Adrenal gland (tissue), 12 donors: Measurements from ENCODE around the gene LILRB2. TPM values are rescaled to one million over a fixed set of nuclear protein-coding genes. Genes with fewer than 3 reads are reported as not detected.

Source experiments
- DNase-seq, 7 donors: peaks; one replicate each; pipeline ENCODE4 v3.0.0-alpha.2; 2019 to 2020
- H3K27ac ChIP-seq, 5 donors: fragments of 200-600 bp; sonication (generic) in 4 of 5; 1 replicate in 3 of 5; 2 replicates in 2 of 5; pipeline versions ENCODE4 v1.5.1 to v1.8.0; 2016 to 2020; ENCODE audit warnings: mild to moderate bottlenecking in 1 of 5
- H3K27me3 ChIP-seq: fragments of 200-600 bp; 2 replicates; pipeline ENCODE4 v1.8.0; 2021
- H3K36me3 ChIP-seq, 2 donors: fragments of 200-600 bp; replicated peaks in 1 of 2; 1 replicate in 1 of 2; 2 replicates in 1 of 2; pipeline versions ENCODE4 v1.5.1 to v1.8.0; 2018 to 2022
- H3K4me1 ChIP-seq, 2 donors: fragments of 200-600 bp; replicated peaks in 1 of 2; 1 replicate in 1 of 2; 2 replicates in 1 of 2; pipeline versions ENCODE4 v1.5.1 to v1.8.0; 2018 to 2021
- H3K4me3 ChIP-seq, 4 donors: fragments of 200-600 bp; sonication (generic) in 3 of 4; one replicate each; pipeline ENCODE4 v1.5.1; 2016 to 2018
- H3K9me3 ChIP-seq, 3 donors: fragments of 200-600 bp; sonication (generic) in 1 of 3; replicated peaks in 1 of 3; 1 replicate in 2 of 3; 2 replicates in 1 of 3; pipeline versions ENCODE4 v1.5.1 to v1.8.0; 2016 to 2021
- POLR2A ChIP-seq, 2 donors: fragments of 450-650 bp; IDR thresholded peaks; one replicate each; pipeline ENCODE4 v1.6.1; 2017; ENCODE audit warnings: antibody characterized with exemption in 2 of 2, mild to moderate bottlenecking in 2 of 2, moderate library complexity in 1 of 2
- WGBS, 4 donors: extraction: QIAGEN DNeasy Blood & Tissue Kit in 2 of 4; methylation state at CpG; one replicate each; pipeline versions ENCODE4 v1.1.5 to v1.1.7; 2013 to 2017; 5-methylcytosine and 5-hydroxymethylcytosine counted together
- intact Hi-C, 2 donors: fragments of 100-400 bp; cut with DNase I; formaldehyde crosslinking; loops; one replicate each; pipeline versions ENCODE4 v1.14.1 to v1.15.0; 2022 to 2023
- polyA plus RNA-seq, 3 donors: library from polyadenylated mRNA; stranded (reverse); fragments of 200-250 nt in 2 of 3; fragments of 350-450 nt in 1 of 3; fragmentation: Illumina TruSeq in 1 of 3; extraction: RNeasy Lipid Tissue Mini Kit (QIAGEN cat#74804) in 1 of 3; gene quantifications; one replicate each; pipeline ENCODE4 v1.2.3, GENCODE V29; 2013 to 2014
- total RNA-seq, 9 donors: library from RNA; depleted of rRNA in 4 of 9; stranded (reverse); fragments of >200 nt in 4 of 9; fragments of 120-200 nt in 1 of 9; fragmentation: NEBNext Ultra II Directional in 1 of 9; extraction: Animal tissue kit (Norgen Biotek cat#: 25700) in 1 of 9; gene quantifications; one replicate each; pipeline versions ENCODE4 v1.1.0 to v1.2.4, GENCODE V29; 2013 to 2023
- TF ChIP-seq, protein P1 (sequence below), 6 experiments: fragments of 450-650 bp in 4 of 6; fragments of 200-600 bp in 2 of 6; sonication (generic) in 1 of 6; IDR thresholded peaks; 1 replicate in 5 of 6; 2 replicates in 1 of 6; pipeline versions ENCODE4 v1.5.1 to v1.8.0; 2016 to 2021; ENCODE audit warnings: antibody characterized with exemption in 6 of 6, mild to moderate bottlenecking in 2 of 6, moderate library complexity in 1 of 6
- donor health status: healthy with polysubstance abuse.
- donor health status: Bipolar disorder and iron deficiency.
- donor health status: DM: yes; HTN: yes; CAD: no.
- donor health status: DM: no; HTN: no; CAD: no.
- donor health status: DM: no; HTN: no; CAD: no.
- donor health status: DM: yes; HTN: yes; CAD: no.

LILRB2 gene
- total and polyA plus RNA-seq, 12 donors = 0.50 to 16.5 (median 8.2) TPM

DNA sequence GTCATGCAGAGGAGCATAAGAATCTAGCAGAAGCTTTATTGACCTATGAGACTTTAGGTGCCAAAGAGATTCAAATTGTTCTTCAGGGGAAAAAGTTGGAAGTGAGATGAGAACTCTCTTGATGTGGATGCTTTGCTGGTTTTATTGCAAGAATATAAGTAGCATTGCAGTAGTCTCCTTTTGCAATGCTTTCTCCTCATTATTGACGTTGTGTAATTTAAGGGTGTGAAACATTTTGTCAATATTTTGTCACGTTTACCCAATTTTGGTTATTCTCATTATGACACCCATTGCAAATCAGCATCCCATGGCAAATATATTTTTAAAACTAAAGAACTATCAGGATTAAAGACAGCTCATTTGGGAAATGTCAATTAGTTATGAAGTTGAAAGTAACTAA is 12.0 kb downstream of the LILRB2 start:
- no peaks in the 10 kb centered on the region for H3K27me3 ChIP-seq
- H3K9me3 ChIP-seq = no peaks in the 10 kb centered on the region
- intact Hi-C loops = no loop called here
- no peak for TF ChIP-seq POLR2A (IDR thresholded peaks at IDR 0.05)
- TF ChIP-seq, protein P1, sequence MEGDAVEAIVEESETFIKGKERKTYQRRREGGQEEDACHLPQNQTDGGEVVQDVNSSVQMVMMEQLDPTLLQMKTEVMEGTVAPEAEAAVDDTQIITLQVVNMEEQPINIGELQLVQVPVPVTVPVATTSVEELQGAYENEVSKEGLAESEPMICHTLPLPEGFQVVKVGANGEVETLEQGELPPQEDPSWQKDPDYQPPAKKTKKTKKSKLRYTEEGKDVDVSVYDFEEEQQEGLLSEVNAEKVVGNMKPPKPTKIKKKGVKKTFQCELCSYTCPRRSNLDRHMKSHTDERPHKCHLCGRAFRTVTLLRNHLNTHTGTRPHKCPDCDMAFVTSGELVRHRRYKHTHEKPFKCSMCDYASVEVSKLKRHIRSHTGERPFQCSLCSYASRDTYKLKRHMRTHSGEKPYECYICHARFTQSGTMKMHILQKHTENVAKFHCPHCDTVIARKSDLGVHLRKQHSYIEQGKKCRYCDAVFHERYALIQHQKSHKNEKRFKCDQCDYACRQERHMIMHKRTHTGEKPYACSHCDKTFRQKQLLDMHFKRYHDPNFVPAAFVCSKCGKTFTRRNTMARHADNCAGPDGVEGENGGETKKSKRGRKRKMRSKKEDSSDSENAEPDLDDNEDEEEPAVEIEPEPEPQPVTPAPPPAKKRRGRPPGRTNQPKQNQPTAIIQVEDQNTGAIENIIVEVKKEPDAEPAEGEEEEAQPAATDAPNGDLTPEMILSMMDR (IDR thresholded peaks at IDR 0.05) = no peak
- H3K4me1 ChIP-seq = no peaks in the 10 kb centered on the region
- no peak overlapping the region for H3K4me3 ChIP-seq
- no peak for DNase-seq
- H3K27ac ChIP-seq = no peak overlapping the region
- 45 to 68% (median 60%) methylated on average over 2 of the region's 2 CpGs for WGBS, 4 donors
- H3K36me3 ChIP-seq = no peaks in the 10 kb centered on the region

DNA sequence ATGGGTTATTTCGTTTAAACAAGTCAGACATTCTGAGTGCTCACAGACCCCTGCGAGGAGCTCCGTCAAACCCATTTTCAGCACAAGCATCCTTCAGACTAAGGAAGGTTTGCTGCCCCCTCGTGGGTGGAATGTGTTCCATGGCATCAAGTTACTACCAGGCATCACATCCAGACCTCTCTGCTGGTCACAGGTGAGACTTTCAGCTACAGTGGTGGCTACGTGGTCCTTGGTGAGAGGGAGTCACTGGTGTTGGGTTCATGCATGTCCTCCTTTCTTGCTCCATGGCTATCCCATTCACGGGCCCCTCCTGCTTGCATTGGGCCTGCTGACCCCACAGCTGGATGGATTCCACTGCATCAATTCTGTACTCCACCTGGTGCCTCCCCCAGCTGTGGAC is 14.8 kb downstream of the LILRB2 start:
- H3K27ac ChIP-seq = no peak overlapping the region
- 8 to 12% (median 9%) methylated on average over 2 to 6 of the region's 6 CpGs for WGBS, 4 donors
- TF ChIP-seq, protein P1 (IDR thresholded peaks at IDR 0.05) = peak; percentile 71 to 82 (median 72)
- no peak for TF ChIP-seq POLR2A (IDR thresholded peaks at IDR 0.05)
- H3K4me3 ChIP-seq = no peak overlapping the region
- peak; percentile 68 to 92 (median 85) for DNase-seq
- H3K9me3 ChIP-seq = no peaks in the 10 kb centered on the region
- H3K36me3 ChIP-seq = no peaks in the 10 kb centered on the region
- H3K27me3 ChIP-seq = no peaks in the 10 kb centered on the region
- no peaks in the 10 kb centered on the region for H3K4me1 ChIP-seq
- intact Hi-C loops = no loop called here

DNA sequence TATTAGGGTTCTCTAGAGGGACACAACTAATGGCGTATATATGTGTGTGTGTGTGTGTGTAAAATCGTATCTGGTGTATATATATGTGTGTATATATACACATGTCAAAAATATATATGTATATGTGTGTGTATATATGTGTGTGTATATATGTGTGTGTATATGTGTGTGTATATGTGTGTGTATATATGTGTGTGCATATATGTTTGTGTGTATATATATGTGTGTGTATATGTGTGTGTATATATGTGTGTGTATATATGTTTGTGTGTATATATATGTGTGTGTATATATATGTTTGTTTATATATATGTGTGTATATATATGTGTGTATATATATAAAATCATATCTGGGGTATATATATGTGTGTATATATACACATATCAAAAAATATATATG is 18.4 kb downstream of the LILRB2 start:
- Histone ChIP-seq H3K36me3 (no peaks in the 10 kb centered on the region), H3K9me3 (no peaks in the 10 kb centered on the region), H3K4me3 (no peak overlapping the region), H3K4me1 (peaks cover 4 to 7% of the 10 kb centered on the region in 2 donors), H3K27ac (no peak overlapping the region), H3K27me3 (no peaks in the 10 kb centered on the region)
- WGBS, 4 donors = 81 to 86% (median 83%) methylated on average over 2 of the region's 2 CpGs
- intact Hi-C loops = no loop called here
- DNase-seq = no peak
- TF ChIP-seq, protein P1 (IDR thresholded peaks at IDR 0.05) = no peak

GRCh38 chr19:54262066-54262465 is 18.8 kb downstream of the LILRB2 start:
- DNase-seq = peak in 2 of 7 donors; percentile 9 to 25

More at GRCh38 chr19:54262066-54262465, 18.8 kb downstream of the LILRB2 start:
- intact Hi-C loops = no loop called here
- no peaks in the 10 kb centered on the region for H3K27me3 ChIP-seq
- H3K4me1 ChIP-seq = peaks cover 7% of the 10 kb centered on the region in 2 donors
- no peak overlapping the region for H3K4me3 ChIP-seq
- TF ChIP-seq, protein P1 (IDR thresholded peaks at IDR 0.05) = no peak
- TF ChIP-seq POLR2A (IDR thresholded peaks at IDR 0.05) = no peak
- H3K36me3 ChIP-seq = no peaks in the 10 kb centered on the region
- WGBS, 4 donors = 77 to 83% (median 79%) methylated on average over 9 to 11 of the region's 11 CpGs
- no peaks in the 10 kb centered on the region for H3K9me3 ChIP-seq
- no peak overlapping the region for H3K27ac ChIP-seq
